HG02973 (cell line): ENCODE data around the gene SMYD3.
"Not testable (repeated sequence)": the region's sequence is repeated elsewhere in the genome, so short reads cannot be mapped to it uniquely, and the experiment has no call there.

ENCODE experiments used
- ATAC-seq: cut with Tn5 transposase; IDR thresholded peaks from one replicate; pipeline ENCODE4 v1.9.1; 2021; ENCODE audit warnings: moderate library complexity; ENCODE audit not compliant: unreplicated experiment

The SMYD3 gene

GRCh38 chr1:245762396-245762910, 744.6 kb downstream of the SMYD3 start:
- ATAC-seq, result no peak

DNA sequence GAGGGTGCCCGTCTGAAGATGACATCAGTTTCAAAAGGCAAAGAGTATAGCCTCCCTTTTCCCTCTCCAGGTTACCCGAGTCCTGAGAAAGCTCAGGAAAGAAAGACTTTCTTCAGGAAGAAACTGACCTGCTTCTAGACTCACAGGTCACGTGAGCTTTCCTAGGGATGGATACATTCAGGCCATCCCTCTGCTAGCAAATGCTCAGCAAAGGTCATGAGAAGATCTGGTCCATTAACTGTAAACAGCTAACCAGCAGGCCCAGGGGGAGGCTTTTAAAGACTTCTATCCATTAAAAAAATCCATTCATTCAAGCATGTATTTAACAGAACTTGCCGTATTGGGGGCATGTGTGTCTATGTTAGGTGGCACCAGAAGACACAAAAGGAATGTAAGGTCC, 746.8 kb downstream of the SMYD3 start:
- ATAC-seq, result no peak

GRCh38 chr1:245754463-245754961, 752.6 kb downstream of the SMYD3 start:
- ATAC-seq, result no peak

DNA sequence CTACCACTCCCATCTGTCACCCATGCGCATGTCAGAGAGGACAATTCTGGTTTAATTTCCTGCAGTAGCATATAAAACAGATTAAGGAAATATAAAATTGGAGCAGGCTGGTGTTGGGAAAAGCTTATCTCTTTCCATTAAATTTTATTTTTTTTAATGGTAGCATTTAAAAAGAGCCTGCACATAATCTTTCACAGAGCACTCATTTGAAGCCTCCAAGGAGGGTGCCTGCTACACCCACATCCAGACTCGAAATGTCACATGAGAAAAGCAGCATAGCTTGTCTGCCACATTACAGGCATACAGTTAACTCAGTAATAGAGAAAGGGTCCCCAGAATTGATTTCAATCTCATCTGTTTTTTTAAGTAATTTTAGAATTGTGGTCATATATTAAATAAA, 753.3 kb downstream of the SMYD3 start:
- ATAC-seq, result no peak

DNA sequence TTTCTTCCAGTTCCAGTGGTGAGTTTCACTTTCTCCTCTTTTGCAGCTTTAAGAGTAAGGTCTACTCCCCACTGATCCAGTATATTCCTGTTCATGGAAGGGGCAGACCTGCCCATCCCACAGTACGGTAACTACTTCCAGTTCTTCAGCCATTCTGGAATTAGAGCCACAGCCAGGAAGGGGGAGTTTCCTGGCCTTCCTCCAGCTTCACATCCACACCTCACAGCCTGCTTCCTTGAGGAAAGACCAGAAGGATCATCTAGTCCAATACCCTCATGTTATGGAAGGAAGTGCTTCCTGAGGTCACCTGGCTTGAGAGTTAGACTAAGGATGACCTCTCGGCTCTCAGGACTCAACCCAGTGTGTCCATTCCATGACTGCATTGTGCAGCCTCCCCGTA, 754.5 kb downstream of the SMYD3 start:
- no peak for ATAC-seq

- no peak for ATAC-seq
These were observed 755.2 kb downstream of the SMYD3 start for GRCh38 chr1:245751726-245752470.

GRCh38 chr1:245751116-245751515, 756.0 kb downstream of the SMYD3 start:
- ATAC-seq, result no peak

DNA sequence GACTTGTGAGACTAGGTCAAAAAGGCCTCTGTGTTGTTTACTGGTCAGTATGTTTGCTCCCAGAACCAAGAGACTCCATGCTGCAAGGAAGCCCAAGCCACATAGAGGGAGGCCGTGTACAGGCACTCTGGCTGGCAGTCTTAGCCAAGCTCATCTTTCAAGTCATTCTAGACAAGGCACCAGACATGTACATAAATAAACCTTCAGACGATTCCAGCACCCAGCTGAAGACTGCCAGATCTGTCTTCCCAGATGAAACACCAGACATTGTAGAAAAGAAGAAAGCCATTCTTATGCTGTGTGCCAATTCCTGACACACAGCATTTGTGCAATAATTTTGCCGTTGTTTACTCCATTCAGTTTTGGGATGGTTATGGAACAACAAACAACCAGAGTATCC, 756.8 kb downstream of the SMYD3 start:
- no peak for ATAC-seq

- no peak for ATAC-seq
These were observed 758.0 kb downstream of the SMYD3 start for GRCh38 chr1:245749053-245749452.

DNA sequence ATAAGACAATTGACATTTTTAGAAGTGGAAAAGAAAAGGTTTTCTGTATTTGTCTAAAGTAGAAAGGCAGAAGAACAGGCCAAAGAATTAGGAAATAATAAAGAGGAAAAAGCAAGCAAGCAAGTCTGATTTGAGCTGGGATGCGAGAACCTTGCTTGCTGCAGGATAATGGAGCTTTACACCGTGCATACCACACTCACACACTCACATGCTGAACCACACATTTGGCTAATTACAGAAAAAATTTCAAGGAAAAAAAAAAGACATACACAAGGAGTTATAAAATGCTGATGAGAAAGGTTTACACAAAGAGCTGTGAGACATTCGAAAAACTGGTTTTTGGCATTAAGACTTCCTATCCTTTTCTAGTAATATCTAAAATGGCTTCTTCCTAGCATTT, 758.4 kb downstream of the SMYD3 start:
- no peak for ATAC-seq

DNA sequence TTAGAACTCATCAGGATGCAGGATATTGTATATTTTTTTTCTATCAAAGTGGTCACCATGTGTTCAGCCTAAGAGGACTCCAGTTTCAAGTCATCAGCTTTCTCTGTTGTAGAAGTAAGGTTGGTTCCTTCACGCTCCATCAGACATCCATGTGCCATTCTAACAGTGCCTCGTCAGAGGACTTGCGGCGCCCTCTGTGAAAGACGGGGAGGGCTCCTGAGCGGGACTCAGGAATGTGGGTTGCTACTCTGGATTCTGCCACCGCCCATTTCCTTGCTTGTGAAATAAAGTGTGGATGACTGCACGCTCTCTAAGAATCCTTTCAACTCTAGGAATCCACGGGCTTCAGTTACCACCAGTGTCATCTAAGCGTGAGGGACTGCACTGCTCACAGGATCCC, 758.8 kb downstream of the SMYD3 start:
- no peak for ATAC-seq

- no peak for ATAC-seq
These were observed 764.2 kb downstream of the SMYD3 start for GRCh38 chr1:245742896-245743295.

DNA sequence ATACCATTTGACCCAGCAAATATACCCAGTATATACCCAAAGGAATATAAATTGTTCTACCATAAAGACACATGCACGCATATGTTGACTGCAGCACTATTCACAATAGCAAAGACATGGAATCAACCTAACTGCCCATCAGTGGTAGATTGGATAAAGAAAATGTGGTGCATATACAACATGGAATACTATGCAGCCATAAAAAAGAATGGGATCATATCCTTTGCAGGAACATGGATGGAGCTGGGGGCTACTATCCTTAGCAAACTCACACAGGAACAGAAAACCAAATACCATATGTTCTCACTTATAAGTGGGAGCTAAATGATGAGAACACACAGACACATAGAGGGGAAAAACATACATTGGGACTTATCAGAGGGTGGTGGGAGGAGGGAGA, 766.7 kb downstream of the SMYD3 start:
- ATAC-seq, result not testable (repeated sequence)

DNA sequence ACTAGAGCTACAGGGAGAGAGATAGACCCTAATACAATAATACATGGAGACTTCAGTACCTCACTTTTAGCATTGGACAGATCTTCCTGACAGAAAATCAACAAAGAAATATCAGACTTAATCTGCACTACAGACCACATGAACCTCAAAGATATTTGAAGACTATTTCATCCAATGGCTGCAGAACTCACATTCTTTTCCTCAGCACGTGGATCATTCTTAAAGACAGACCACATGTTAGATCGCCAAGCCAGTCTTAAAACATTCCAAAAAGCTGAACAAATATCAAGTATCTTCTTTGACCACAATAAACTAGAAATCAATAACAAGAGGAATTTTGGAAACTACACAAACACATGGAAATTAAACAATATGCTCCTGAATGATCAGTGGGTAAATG, 776.3 kb downstream of the SMYD3 start:
- ATAC-seq, result no peak

GRCh38 chr1:245728035-245728434, 779.0 kb downstream of the SMYD3 start:
- ATAC-seq, result not testable (repeated sequence)

DNA sequence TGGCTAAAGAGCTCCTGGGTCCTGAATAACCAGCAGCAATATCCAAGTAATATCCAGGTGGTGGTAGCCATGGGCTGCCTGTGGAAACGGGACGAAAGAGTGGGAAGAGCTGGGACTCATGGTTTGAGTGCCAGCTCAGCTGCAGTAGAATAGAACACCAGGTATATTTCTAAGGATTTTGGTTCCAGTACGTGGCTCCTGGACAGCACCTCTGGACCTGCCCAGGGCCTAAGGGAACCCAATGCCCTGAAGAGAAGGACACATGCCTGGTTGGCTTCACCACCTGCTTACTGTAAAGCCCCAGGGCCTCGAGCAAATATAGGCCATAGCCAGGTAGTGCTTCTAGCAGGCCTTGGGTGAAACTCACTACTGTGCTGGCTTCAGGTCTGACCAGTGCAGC, 785.6 kb downstream of the SMYD3 start:
- no peak for ATAC-seq

- ATAC-seq, result no peak
These were observed 788.1 kb downstream of the SMYD3 start for GRCh38 chr1:245718951-245719350.

GRCh38 chr1:245718123-245718522, 789.0 kb downstream of the SMYD3 start:
- ATAC-seq, result no peak

DNA sequence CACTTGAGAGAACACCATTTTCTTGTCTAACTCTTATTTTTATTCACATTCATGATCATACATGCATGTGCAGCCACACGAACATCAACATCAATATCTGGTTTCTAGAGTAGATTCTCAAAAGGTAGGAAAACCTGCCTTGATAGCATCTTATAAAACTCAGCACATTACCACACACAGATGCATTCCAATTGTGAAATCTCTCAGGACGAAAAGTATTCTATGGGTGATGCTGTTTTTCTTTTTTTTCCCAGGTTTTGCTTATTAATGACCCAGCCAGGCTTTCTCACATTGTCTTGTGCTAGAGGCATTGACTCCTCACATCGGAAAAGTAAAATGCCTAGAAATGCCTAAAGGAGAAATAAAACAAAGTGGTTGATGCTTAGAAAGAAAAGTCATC, 789.5 kb downstream of the SMYD3 start:
- no peak for ATAC-seq

DNA sequence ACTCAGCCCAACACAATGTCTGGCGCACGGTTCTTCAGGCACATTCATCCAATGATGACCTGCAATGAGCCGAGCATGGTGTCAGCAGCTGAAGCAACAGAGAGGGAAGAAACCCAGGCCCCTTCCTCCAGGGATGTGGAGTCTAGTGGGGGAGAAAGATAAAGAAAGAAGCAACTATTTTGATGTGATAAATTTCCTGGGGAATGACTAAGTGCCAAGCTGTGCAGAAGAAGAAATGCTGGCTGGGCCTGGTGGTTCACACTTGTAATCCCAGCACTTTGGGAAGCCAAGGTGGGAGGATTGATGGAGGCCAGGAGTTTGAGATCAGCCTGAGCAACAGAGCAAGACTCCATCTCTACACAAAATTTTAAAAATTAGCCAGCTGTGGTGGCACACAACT, 790.5 kb downstream of the SMYD3 start:
- ATAC-seq, result no peak

DNA sequence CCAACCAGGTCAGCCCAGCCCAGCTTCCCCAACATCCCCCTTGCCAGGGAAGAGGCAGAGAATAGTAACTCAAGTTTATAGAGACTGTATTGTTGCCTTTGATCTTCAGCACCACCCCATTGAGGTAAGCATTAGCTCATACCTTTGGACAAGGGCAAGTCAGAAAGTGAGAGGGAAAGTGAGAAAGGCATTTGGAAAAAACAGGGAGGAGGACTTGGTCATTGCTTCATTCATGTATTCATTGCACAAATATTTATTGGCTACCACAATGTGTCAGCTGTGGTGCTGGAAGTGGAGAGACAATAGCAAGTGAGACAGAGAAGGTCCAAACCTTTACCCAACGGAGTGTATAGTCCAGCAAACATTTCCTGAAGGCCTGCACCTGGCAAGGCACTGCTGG, 791.1 kb downstream of the SMYD3 start:
- no peak for ATAC-seq

DNA sequence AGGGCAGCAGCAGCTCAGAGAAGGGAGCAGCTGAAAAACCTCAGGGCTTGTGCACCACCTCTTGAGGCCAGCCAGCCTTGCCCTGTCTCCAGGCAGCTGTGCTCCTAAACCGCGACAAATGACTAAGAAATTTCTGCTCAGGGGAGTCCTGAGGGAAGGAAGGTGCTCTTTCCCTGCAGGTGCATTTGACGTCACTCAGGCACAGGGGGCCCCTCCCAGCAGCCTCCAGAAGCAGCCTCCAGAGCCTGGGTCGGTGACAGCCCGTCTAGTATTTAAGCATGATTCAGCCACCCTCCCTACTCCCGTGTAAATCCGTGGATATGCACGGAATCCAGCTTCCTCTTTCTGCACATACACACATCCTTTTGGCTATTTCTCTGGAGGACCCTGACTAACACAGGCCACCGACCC, 791.8 kb downstream of the SMYD3 start:
- no peak for ATAC-seq

- ATAC-seq, result not testable (repeated sequence)
These were observed 793.1 kb downstream of the SMYD3 start for GRCh38 chr1:245714027-245714426.
